ENCODE measurements around the gene ANTKMT.

The ANTKMT gene

GRCh38 chr16:764848-765487 is 44.0 kb downstream of the ANTKMT start:
- no peak for DNase-seq (ENCODE audit: low read depth)

DNA sequence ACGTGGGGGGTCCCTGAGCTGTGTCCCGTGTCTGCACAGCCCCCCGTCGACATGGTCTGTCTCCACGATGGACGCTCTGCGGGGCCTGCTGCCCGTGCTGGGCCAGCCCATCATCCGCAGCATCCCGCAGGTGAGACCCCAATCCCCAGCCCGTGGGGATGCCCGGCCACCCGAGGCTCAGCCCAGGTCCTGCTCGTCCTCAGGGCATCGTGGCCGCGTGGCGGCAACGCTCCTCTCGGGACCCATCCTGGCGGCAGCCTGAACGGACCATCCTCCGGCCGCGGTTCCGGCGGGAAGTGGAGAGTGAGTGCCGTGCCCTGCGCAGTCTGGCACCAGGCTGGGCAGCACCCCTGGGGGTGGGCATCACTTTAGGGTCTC is 44.5 kb downstream of the ANTKMT start:
- no peak for DNase-seq (ENCODE audit: low read depth)

- DNase-seq (ENCODE audit: low read depth), result no peak
Measured at GRCh38 chr16:766008-766819, 45.3 kb downstream of the ANTKMT start.

DNA sequence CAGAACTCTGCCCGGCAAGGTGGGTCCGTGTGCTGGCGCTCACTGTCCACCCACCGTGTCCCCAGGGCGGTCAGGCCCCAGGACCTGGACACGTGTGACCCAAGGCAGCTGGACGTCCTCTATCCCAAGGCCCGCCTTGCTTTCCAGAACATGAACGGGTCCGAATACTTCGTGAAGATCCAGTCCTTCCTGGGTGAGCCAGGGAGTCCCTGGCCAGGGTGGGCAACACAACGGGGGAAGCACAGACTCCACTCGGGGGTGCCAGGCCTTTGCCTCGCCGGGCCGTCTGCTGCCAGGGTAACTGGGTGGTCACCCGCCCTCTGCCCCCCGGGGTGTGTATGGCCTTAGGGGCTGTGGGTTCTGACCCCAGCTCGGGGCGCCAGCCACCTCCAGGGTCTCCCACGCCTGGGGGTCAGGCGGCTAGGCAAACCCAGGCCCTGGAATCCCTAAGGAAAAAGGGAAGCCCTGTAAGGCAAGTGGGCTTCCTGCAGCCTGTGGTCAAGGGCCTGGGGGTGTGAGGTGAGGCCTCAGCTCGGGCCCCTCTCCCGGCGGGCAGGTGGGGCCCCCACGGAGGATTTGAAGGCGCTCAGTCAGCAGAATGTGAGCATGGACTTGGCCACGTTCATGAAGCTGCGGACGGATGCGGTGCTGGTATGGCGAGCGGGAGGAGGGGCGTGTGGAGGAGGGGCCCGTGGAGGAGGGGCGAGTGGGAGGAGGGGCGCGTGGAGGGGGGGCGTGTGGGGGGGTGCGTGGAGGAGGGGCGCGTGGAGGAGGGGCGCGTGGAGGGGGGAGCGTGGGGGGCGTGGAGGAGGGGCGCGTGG is 46.1 kb downstream of the ANTKMT start:
- no peak for DNase-seq (ENCODE audit: low read depth)

GRCh38 chr16:767743-768235 is 46.8 kb downstream of the ANTKMT start:
- no peak for DNase-seq (ENCODE audit: low read depth)

- no peak for DNase-seq (ENCODE audit: low read depth)
Measured at GRCh38 chr16:768428-768827, 47.5 kb downstream of the ANTKMT start.

GRCh38 chr16:769184-769784 is 48.3 kb downstream of the ANTKMT start:
- no peak for DNase-seq (ENCODE audit: low read depth)

GRCh38 chr16:769934-770333 is 49.0 kb downstream of the ANTKMT start:
- DNase-seq (ENCODE audit: low read depth), result no peak

GRCh38 chr16:770411-770810 is 49.5 kb downstream of the ANTKMT start:
- no peak for DNase-seq (ENCODE audit: low read depth)

Data from fibroblast of gingiva (primary cell).